Activated T-helper 1 cell treated with anti-CD3 and anti-CD28 coated beads, Interleukin-12 subunit alpha, Interleukin-12 subunit beta, Interleukin-2, Interleukin-4 antibody, amounts not matched to agents 30 ng/mL and 10 ng/mL and 1 ng/mL, durations not matched to agents 14 hours and 24 hours and 36 hours (primary cell): ENCODE results near the gene SULF2. TPM values are rescaled to one million over a fixed set of nuclear protein-coding genes. Genes with fewer than 3 reads are reported as not detected.
"Not testable (repeated sequence)": the region's sequence is repeated elsewhere in the genome, so short reads cannot be mapped to it uniquely, and the experiment has no call there.

Experiments
- DNase-seq: peaks from one replicate; pipeline ENCODE4 v3.0.0; 2021; ENCODE audit warnings: low spot score
- H3K27ac Mint-ChIP-seq: one replicate; pipeline ENCODE4 v1.8.0; 2021; ENCODE audit warnings: mild to moderate bottlenecking, mixed read lengths
- H3K27me3 Mint-ChIP-seq: one replicate; pipeline ENCODE4 v1.8.0; 2022; ENCODE audit warnings: mild to moderate bottlenecking, moderate library complexity, mixed read lengths; ENCODE audit not compliant: insufficient read depth
- H3K36me3 Mint-ChIP-seq: one replicate; pipeline ENCODE4 v1.8.0; 2021; ENCODE audit warnings: low read depth, mixed read lengths
- H3K4me1 Mint-ChIP-seq: one replicate; pipeline ENCODE4 v1.8.0; 2021; ENCODE audit warnings: low read depth, mixed read lengths
- H3K4me3 Mint-ChIP-seq: one replicate; pipeline ENCODE4 v1.8.0; 2021; ENCODE audit warnings: mild to moderate bottlenecking, moderate library complexity, mixed read lengths
- H3K9me3 Mint-ChIP-seq: one replicate; pipeline ENCODE4 v1.8.0; 2021; ENCODE audit warnings: mixed read lengths
- intact Hi-C: fragments of 100-400 bp; cut with micrococcal nuclease; formaldehyde crosslinking; loops from one replicate; pipeline ENCODE4 v1.15.1; 2024
- total RNA-seq: library from RNA; stranded (reverse); gene quantifications from 2 replicates; pipeline ENCODE4 v1.2.3, GENCODE V29; 2022

SULF2 gene
- total RNA-seq, 1 donor from 2014 or later: 0.52 TPM

DNA sequence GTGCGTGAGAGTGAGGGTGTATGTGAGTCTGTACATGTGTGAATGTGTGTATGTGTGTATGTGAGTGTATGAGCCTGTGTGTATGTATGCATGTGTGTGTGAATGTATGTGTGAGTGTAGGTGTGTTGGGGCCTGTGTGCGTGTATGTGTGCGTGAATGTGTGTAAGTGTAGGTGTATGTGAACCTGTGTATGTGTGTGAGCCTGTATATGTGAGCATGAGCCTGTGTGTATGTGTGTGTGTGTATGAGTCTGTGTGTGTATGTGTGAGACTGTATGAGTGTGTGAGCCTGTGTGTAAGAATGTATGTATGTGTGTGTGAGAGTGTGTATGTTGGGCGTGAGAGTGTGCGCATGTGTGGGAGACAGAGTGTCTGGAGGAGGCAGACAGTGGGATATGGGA, 15.8 kb upstream of the SULF2 start:
- Mint-ChIP-seq H3K27ac (no peak overlapping the region), H3K27me3 (no peaks in the 10 kb centered on the region), H3K9me3 (no peaks in the 10 kb centered on the region), H3K4me3 (no peak overlapping the region), H3K36me3 (no peaks in the 10 kb centered on the region), H3K4me1 (no peaks in the 10 kb centered on the region)
- intact Hi-C loops: no loop called here
- no peak for DNase-seq

DNA sequence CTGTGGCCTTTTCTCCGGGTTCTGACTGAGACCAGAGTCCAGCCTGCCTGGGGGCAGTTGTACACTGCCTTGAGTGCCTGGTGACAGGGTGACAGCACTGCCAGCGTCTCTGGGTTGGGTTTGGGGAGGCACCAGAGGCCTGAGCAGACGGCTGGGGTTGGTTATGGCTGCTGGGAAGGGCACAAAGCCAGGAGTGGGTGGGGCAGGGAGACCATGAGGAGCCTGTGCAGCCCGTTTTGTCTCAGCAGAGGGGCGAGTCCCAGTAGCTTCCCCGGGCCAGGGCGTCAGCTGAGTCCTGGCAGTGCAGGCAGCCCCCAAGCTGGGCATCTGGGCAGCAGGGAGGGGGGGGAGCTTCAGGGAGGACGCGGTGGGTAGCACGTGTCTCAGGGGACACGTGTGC, 15.3 kb upstream of the SULF2 start:
- no peak for DNase-seq
- Mint-ChIP-seq H3K9me3 (no peaks in the 10 kb centered on the region), H3K36me3 (no peaks in the 10 kb centered on the region), H3K4me1 (no peaks in the 10 kb centered on the region), H3K27me3 (no peaks in the 10 kb centered on the region), H3K27ac (no peak overlapping the region), H3K4me3 (no peak overlapping the region)
- intact Hi-C loops: no loop called here

DNA sequence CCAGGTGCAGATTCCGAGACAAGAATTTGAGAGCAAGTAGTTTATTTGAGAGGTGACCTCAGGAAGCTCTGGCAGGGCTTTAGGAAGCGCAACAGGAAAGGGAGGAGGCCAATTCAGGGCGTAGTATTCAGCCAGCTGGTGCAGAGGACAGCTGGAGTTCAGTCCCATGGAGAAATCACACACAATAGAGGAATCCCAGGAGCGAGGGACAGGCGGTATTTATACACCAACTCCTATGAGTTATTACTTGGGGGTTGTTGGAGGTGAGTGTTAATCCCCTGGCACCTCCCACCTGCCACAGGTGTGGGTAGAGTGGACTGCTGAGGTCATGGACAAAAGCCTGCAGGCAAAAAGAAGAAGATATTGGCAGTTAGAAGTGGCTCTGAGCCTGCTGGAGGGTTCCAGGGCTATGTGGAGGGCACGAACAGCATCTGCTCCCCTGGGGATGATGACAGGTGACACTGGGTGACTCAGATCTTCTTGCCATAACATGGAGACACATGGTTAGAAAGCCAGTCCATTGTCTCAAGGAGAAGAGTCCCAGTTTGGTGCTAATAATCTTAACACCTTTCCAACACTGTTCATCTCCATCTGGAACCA, 13.9 kb upstream of the SULF2 start:
- H3K27ac Mint-ChIP-seq: no peak overlapping the region
- intact Hi-C loops: no loop called here
- H3K4me1 Mint-ChIP-seq: no peaks in the 10 kb centered on the region
- no peaks in the 10 kb centered on the region for H3K27me3 Mint-ChIP-seq
- DNase-seq: no peak
- H3K9me3 Mint-ChIP-seq: no peaks in the 10 kb centered on the region
- no peaks in the 10 kb centered on the region for H3K36me3 Mint-ChIP-seq
- no peak overlapping the region for H3K4me3 Mint-ChIP-seq

DNA sequence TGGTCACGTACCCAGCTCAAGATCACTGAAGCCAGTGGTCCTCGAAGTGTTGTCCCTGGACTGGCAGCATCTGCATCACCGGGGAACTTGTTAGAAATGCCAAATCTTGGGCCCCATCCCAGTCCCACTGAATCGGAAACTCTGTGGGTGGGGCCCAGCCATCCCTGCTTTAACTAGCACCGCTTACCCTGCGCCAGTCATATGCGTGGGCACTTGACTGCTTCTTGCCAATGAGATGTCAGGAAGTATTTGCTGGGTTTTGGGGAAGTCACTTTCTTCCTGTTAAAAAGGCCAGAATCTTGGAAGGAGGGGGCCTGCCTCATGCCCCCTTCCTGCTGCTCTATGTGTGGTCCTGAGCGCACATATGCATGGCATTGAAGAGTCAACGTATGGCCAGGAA, 11.7 kb upstream of the SULF2 start:
- no peaks in the 10 kb centered on the region for H3K36me3 Mint-ChIP-seq
- H3K4me1 Mint-ChIP-seq: no peaks in the 10 kb centered on the region
- no peak overlapping the region for H3K27ac Mint-ChIP-seq
- H3K9me3 Mint-ChIP-seq: no peaks in the 10 kb centered on the region
- peaks cover 1% of the 10 kb centered on the region for H3K27me3 Mint-ChIP-seq
- intact Hi-C loops: no loop called here
- no peak overlapping the region for H3K4me3 Mint-ChIP-seq
- no peak for DNase-seq

DNA sequence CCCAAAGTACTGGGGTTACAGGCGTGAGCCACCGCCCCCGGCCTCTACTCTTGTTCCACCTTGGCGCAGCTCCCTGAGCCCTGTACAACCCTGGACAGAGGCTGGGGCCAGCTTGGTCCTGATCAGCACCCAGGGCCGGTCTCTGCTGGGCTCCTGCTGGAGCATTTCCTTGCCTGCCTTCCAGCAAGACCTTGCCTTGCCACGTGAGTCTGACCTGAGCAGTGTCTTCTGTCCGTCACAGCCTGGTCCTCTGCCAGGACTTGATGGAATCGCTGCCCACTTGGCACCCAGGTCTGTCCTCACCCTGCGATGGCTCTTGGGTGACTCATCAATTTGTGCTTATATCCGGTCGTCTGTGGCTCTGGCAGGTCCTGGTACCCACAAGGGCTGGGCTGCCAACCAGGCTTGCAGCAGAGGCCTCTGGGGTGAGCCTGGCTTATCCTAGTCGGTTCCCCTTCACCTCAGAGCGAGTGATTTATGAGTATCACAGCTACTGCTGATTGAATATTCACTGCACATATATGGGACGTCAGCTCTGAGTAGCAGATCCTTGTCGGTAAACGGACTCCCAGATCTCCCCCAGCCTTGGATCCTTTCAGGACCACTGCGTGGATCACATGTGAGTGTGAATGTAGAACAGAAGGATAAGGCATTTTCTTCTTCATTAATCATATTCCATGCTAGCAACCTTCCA, 10.1 kb upstream of the SULF2 start:
- Mint-ChIP-seq H3K4me3 (no peak overlapping the region), H3K27me3 (peaks cover 4% of the 10 kb centered on the region), H3K9me3 (no peaks in the 10 kb centered on the region), H3K27ac (no peak overlapping the region), H3K36me3 (no peaks in the 10 kb centered on the region), H3K4me1 (no peaks in the 10 kb centered on the region)
- no peak for DNase-seq
- intact Hi-C loops: no loop called here

DNA sequence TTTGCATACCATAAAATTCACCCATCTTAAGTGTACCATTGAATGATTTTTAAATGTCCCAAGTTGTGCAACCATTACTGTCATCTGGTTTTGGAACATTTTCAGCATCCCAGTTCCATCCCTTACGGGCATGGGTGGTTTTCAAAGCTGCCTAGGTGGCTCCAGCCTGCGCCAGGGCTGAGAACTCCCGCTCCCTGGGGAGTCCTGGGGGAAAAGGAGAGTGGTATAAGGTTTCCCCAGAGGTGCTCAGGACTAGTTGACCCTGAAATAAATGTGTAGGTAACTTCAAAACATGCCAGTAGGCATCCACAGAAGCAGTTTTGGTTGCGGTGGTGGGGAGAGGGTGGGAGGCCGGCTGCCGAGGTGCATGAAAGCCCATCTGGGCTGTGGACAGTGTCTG, 9.0 kb upstream of the SULF2 start:
- not testable (repeated sequence) for DNase-seq

DNA sequence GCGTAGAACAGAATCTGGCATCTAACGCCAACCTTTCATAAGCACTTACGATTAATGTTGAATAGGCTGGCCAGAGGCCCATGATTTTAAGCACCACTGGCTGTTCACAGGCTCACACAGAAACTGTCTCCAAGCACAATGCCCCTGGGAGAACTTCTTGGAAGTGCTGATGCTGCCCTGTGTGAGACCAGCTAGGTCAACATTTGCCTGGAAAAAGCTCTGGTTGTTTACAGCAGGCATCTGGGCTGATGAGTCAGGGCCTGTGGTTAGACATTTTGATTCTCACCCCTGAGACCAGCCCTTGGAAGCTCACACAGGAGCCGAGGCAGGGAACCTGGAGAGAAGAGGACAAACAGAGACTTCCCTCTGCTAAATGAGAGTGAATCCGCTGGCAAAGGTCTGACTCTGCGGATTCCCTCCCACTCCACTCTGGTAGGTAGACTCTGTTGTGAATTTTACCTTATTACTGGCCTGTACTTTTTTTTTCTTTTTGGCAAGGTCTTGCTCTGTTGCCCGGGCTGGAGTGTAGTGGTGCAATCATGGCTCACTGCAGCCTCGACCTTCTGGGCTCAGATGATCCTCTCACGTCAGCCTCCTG, 6.8 kb upstream of the SULF2 start:
- no peak for DNase-seq
- H3K27me3 Mint-ChIP-seq: peaks cover 16% of the 10 kb centered on the region
- no peaks in the 10 kb centered on the region for H3K9me3 Mint-ChIP-seq
- H3K4me1 Mint-ChIP-seq: no peaks in the 10 kb centered on the region
- no peak overlapping the region for H3K4me3 Mint-ChIP-seq
- H3K36me3 Mint-ChIP-seq: no peaks in the 10 kb centered on the region
- no peak overlapping the region for H3K27ac Mint-ChIP-seq
- intact Hi-C loops: no loop called here

More for the DNA sequence above, 9.0 kb upstream of the SULF2 start:
- H3K27me3 Mint-ChIP-seq, H3K4me1 Mint-ChIP-seq, H3K4me3 Mint-ChIP-seq, H3K27ac Mint-ChIP-seq, intact Hi-C loops, H3K9me3 Mint-ChIP-seq, H3K36me3 Mint-ChIP-seq: not testable (repeated sequence)

DNA sequence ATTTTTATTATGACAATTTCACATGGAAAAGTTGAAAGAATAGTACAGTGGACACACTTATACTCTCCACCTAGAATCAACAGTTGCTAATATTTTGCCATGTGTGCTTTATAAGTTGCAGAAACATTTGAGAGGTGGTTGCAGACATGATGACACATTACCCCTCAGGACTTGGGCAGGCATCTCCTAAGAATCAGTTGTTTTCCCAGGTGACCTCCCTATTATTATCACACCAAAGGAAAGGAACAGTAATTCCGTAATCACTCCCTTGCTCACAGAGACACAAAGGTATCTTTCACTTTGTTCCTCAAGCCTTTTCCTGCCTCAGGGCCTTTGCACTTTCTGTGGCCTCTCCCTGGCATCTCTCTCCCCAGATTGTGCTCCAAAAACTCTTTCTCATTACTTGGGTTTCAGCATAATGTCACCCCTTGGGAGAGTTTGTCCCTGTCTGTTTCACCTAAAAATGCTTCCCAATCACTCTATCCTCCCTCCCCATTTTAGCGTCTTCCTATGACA, 5.9 kb upstream of the SULF2 start:
- Mint-ChIP-seq H3K27ac (no peak overlapping the region), H3K36me3 (no peaks in the 10 kb centered on the region), H3K4me1 (peaks cover 5% of the 10 kb centered on the region), H3K4me3 (no peak overlapping the region), H3K9me3 (no peaks in the 10 kb centered on the region), H3K27me3 (peaks cover 26% of the 10 kb centered on the region)
- DNase-seq: no peak
- intact Hi-C loops: no loop called here

DNA sequence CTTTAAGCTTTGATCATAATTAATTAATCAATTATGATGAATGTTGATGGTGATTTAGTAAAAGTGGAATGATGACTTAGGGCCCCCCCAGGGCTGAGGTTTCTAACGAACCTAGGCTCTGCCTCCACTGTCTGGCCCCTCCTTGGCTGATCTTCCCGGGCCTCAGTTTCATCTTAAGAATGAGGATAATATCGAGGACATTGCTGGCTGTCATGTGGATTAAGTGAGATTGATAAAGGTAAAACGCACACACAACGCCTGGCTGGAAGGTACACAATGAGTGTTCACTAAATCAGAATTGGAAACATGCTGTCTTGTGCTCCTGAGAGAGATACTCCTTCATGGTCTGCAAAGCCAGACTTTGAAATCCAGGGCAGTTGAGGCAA, 5.3 kb upstream of the SULF2 start:
- DNase-seq: no peak
- H3K27ac Mint-ChIP-seq: no peak overlapping the region
- intact Hi-C loops: no loop called here
- no peaks in the 10 kb centered on the region for H3K36me3 Mint-ChIP-seq
- H3K9me3 Mint-ChIP-seq: no peaks in the 10 kb centered on the region
- peaks cover 30% of the 10 kb centered on the region for H3K27me3 Mint-ChIP-seq
- no peak overlapping the region for H3K4me3 Mint-ChIP-seq
- H3K4me1 Mint-ChIP-seq: peaks cover 7% of the 10 kb centered on the region

DNA sequence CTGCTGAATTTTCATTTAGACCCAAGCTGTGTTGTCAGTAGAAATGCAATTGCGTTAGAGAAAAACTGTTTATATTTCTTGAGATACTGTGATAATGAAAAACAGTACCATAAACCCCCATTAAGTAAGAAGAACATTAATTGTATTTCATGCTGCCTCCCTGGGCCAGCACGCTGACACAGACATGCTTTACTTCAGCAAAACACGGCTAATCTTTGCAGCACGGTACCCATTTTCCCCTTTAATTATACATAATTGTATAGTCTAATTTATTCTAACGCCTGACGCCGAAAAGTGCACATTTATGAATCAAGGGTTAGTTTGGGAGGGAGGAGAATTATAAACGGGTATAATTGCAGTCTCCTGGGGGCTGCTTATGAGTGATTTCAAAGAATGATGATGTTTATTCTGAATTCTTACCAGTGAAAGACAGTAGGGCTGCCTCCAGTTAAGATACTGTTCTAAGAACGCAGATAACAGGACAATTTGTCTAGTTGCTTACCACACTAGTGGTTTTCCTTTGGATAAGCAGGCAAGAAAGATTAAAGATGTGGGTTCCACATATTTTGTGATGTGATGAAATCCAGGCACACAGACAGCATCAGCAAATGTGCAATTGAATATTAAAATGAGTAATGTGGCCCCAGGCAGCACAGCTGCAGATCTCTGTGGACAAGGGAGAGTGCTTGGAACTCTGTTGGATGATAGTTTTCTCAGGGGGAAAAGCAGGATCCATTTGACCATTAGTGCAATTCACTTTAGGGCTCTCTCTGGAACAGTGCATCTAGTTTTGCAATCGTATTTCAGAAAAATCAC, 4.7 kb upstream of the SULF2 start:
- no peak for DNase-seq
- Mint-ChIP-seq H3K4me3 (no peak overlapping the region), H3K9me3 (no peaks in the 10 kb centered on the region), H3K27me3 (peaks cover 30% of the 10 kb centered on the region), H3K36me3 (no peaks in the 10 kb centered on the region), H3K27ac (no peak overlapping the region), H3K4me1 (peaks cover 7% of the 10 kb centered on the region)
- intact Hi-C loops: no loop called here

DNA sequence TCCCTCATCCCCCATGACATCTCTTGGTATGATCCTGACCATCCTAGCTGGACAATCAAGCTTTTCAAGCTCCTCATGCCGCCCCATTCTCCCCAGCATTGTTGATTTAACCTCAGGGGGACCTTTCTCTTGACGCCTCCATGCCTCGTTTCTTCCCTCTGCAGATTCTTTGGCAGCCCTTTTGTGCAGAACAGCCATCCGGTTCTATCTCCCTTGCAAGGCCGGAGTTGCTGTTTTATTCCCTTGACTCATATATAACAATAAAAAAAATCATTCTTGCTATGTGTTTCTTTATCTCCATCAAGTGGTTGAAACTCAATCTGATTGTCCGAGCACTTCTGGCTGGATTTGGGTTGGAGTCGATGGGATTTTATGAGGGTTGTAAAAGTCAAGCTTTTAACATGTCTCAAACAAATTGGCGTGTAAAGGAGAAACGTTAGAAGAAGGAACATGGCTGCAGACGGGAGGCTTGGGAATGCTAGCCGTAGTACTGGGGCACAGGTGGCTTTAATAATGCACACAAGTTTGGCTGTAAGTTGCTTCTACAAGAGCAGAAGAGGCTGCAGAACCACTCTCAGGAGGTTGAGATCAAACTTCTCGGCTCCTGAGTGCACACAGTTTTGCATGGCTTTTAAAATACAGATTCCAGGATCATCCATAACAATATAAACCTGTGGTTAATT, 3.9 kb upstream of the SULF2 start:
- peaks cover 11% of the 10 kb centered on the region for H3K4me1 Mint-ChIP-seq
- H3K9me3 Mint-ChIP-seq: no peaks in the 10 kb centered on the region
- H3K27me3 Mint-ChIP-seq: peaks cover 34% of the 10 kb centered on the region
- no peak overlapping the region for H3K27ac Mint-ChIP-seq
- no peak for DNase-seq
- intact Hi-C loops: no loop called here
- no peaks in the 10 kb centered on the region for H3K36me3 Mint-ChIP-seq
- no peak overlapping the region for H3K4me3 Mint-ChIP-seq

DNA sequence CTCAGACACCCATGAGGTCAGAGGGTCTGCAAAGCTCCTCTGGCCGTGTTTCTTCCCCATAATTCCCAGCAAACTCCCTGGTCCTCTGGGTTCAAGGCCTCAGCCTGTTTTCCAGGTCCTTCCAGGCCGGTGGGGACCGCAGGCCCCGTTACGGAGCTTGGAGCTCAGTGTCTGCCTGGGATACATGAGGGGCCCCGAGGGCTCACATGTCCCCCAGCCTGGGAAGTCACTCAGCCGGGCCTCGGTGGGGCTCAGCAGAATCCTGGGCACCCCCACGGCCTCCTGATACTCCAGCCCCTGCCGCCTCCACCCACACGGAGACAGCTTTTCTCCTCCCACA, 3.4 kb upstream of the SULF2 start:
- no peak for DNase-seq
- Mint-ChIP-seq H3K36me3 (no peaks in the 10 kb centered on the region), H3K4me1 (peaks cover 11% of the 10 kb centered on the region), H3K4me3 (no peak overlapping the region), H3K27ac (no peak overlapping the region), H3K9me3 (no peaks in the 10 kb centered on the region), H3K27me3 (peaks cover 39% of the 10 kb centered on the region)
- intact Hi-C loops: no loop called here

DNA sequence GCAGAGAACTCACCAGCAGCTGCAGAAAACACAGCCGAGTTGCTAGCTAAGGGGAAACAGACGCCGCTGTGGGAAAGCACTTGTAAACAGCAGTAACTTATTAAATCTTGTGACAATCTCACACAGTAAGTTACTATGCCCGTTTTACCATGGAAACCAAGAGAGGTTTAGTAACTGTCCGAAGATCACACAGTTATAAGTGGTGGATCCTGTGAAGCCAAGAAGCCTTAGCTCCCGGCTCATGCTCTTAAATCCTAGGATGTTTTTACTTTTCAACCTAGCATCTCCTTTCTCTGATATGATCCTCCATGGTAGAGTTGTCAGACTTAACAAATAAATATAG, 1.5 kb upstream of the SULF2 start:
- peak overlapping the region; percentile 56 for H3K4me3 Mint-ChIP-seq
- intact Hi-C loops: no loop called here
- no peaks in the 10 kb centered on the region for H3K9me3 Mint-ChIP-seq
- peaks cover 11% of the 10 kb centered on the region for H3K4me1 Mint-ChIP-seq
- H3K36me3 Mint-ChIP-seq: no peaks in the 10 kb centered on the region
- peaks cover 52% of the 10 kb centered on the region for H3K27me3 Mint-ChIP-seq
- no peak for DNase-seq
- no peak overlapping the region for H3K27ac Mint-ChIP-seq
